ENCODE data around the gene CTNNA1.

The CTNNA1 gene

DNA sequence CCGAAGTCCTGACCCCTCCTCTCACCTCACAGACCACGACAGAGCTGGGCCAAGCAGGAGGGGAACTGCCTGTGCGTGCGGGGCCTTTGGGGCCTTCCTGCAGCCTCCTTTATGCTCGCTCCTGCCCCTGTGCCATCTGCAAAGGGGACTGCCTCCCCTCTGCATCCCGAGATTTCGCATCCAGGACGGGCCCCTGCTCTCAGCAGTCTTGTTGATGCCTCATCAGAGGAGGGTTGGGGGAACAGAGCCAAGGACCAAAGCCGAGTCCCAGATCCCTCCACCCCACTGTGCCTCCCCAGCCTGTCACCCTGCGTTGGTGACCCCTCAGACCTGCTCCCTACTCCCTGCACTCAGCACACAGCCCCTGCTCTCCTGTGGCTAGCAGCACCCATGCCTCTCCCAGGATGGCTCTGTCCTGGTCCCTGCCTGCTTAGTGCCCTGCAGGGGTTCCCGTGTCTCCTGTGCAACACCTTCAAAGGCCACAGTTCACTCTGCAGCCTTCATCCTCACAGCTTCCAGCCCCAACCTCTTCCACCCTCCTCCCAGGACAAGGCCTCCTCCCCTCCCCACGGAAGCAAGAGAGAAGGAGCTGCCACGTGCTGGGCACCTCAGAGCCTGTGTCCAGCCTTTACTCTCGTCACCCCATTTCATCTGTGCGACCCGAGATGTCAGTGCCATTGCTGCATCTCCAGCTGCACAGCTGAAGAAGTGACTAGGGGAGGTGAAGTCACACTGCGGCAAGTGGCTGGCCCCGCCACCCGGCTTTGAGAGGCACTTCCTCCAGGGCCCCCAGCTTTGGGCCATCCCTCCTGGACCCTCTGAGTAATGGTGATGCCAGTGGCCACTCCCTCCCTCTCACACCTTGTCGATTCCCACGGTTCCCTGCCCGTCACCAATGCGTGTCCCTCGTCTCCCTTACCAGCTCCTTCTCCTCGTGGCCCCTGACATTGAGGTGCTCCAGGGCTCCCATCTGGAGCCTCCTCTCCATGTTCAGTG is 184.5 kb downstream of the CTNNA1 start:
- in situ Hi-C loops (cut with MboI; ENCODE audit: low sequenced_read_pairs, unreplicated experiment), result no loop called here
- TF ChIP-seq, protein P1, sequence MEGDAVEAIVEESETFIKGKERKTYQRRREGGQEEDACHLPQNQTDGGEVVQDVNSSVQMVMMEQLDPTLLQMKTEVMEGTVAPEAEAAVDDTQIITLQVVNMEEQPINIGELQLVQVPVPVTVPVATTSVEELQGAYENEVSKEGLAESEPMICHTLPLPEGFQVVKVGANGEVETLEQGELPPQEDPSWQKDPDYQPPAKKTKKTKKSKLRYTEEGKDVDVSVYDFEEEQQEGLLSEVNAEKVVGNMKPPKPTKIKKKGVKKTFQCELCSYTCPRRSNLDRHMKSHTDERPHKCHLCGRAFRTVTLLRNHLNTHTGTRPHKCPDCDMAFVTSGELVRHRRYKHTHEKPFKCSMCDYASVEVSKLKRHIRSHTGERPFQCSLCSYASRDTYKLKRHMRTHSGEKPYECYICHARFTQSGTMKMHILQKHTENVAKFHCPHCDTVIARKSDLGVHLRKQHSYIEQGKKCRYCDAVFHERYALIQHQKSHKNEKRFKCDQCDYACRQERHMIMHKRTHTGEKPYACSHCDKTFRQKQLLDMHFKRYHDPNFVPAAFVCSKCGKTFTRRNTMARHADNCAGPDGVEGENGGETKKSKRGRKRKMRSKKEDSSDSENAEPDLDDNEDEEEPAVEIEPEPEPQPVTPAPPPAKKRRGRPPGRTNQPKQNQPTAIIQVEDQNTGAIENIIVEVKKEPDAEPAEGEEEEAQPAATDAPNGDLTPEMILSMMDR (IDR thresholded peaks at IDR 0.05; ENCODE audit: borderline replicate concordance, control extremely low read depth, extremely low read depth, insufficient read depth, missing control alignments), result no peak

DNA sequence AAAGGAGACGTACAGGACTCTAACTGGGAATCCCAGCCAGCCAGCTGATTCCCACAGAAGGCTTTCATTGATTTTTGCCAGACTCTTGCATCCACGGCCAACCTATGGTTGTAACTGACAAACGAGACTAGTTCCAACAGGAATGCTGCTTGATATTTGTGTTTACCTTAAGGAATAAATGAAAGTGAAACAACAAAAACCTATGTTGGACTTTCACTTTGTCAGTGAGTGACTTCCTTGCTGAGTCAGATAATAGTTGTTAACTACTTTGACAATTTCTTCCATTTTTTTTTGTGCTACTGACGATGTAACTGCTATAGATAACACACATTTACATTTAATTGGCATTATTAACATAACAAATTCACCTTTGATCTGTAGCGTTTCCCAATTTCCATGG is 185.3 kb downstream of the CTNNA1 start:
- in situ Hi-C loops (cut with MboI; ENCODE audit: low sequenced_read_pairs, unreplicated experiment), result no loop called here
- TF ChIP-seq, protein P1 (IDR thresholded peaks at IDR 0.05; ENCODE audit: borderline replicate concordance, control extremely low read depth, extremely low read depth, insufficient read depth, missing control alignments), result no peak
- DNase-seq (ENCODE audit: low spot score), result no peak

More for the DNA sequence above, 184.5 kb downstream of the CTNNA1 start:
- no peak for DNase-seq (ENCODE audit: low spot score)

DNA sequence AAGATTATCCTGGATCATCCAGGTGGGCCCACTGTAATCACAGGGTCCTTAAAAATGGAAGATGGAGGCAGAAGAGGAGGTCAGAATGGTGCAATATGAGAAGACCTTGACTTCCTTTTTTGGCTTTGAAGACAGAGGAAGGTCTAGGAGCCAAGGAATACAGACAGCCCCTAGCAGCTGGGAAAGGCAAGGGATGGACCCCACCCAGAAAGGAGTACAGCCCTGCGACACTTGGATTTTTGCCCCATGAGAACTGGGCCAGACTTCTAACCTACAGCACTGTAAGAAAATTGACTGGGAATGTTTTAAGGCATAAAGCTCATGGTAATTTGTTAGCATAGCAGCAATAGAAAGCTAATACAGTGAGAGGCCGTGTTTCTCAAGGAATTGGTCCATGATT is 188.8 kb downstream of the CTNNA1 start:
- in situ Hi-C loops (cut with MboI; ENCODE audit: low sequenced_read_pairs, unreplicated experiment), result no loop called here
- TF ChIP-seq, protein P1 (IDR thresholded peaks at IDR 0.05; ENCODE audit: borderline replicate concordance, control extremely low read depth, extremely low read depth, insufficient read depth, missing control alignments), result no peak
- DNase-seq (ENCODE audit: low spot score), result no peak

DNA sequence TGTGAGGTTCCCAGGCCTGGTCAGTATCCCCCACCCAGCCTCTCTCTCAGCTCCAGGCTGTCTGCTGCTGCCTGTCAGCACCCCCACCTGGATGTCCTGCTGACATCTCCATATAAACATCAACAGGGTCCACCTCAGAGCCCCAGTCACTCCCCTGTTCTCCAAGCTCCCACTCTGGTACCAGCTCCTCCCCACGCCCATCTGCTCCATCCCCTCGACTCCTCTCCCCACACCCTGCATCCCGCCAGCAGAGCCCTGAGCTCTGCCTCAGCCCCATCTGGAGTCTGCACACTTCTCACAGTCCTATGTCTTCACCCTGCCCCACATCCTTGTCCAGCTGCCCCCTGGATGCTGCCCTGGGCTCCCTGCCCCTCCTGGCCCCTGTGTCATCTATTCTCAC is 189.6 kb downstream of the CTNNA1 start:
- DNase-seq (ENCODE audit: low spot score), result no peak
- in situ Hi-C loops (cut with MboI; ENCODE audit: low sequenced_read_pairs, unreplicated experiment), result no loop called here
- TF ChIP-seq, protein P1 (IDR thresholded peaks at IDR 0.05; ENCODE audit: borderline replicate concordance, control extremely low read depth, extremely low read depth, insufficient read depth, missing control alignments), result no peak

DNA sequence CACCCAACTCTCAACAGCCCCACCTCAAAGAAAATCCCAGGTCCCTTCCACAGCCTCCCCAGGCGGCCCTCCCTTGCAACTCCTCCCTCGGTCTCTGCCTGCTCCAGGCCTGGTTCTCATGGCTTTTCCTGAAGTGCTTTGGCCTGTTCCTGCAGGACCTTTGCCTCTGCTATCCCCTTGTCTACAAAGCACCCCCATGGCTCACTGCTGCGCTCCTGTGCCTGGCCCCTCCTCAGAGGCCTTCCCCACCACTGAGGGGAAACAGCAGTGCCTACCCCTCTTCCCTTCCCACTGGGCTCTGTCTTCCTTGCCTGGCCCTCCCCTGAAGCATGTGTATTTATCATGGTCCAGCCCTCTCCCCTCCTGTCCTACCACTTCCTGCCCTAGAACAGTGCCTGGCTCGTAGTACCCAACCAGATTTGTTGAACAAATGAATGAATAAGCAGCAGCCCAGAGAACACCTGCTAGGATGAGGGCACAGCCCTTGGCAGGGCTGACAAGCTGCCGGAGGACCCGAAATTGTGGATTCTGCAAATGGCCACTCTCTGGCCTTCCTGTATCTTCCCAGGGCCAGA is 190.5 kb downstream of the CTNNA1 start:
- TF ChIP-seq, protein P1 (IDR thresholded peaks at IDR 0.05; ENCODE audit: borderline replicate concordance, control extremely low read depth, extremely low read depth, insufficient read depth, missing control alignments), result no peak
- in situ Hi-C loops (cut with MboI; ENCODE audit: low sequenced_read_pairs, unreplicated experiment), result no loop called here
- no peak for DNase-seq (ENCODE audit: low spot score)

DNA sequence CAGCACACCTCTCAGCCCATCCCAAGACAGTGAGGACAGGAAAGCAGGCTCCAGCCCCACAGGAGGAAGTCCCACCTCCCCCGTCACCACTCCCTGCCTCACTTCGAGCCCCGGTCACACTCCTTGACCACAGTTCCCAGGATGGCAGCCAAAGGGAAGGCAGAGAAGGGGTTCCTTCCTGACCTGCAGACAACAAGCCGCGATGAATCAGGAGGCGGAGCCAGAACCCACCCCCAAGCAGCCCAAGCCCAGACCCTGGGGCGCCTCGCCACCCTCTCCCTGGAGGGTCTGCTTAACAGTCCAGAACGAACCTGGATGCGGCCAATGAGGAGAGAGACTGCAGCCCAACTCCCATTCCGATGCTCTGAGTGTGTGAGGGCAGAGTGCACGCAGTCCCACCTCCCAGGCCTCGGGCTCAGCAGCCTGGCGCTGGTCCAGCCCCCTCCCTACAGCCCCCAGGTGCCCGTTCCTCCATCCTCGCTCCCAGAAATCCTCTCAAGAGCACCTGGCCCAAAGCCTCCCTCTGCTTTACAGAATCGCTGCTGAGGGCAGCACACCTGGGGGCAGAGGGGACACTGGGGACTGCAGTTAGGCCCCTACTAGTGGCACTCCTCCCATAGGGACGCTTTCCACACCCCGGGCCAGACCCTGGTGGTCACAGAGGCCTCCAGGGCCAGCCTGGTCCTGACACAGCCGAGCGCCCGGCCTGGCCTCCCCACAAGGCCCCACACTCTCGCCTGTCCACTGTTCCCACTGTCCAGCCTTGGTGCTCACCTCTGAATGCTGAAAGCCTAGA is 191.5 kb downstream of the CTNNA1 start:
- TF ChIP-seq, protein P1 (IDR thresholded peaks at IDR 0.05; ENCODE audit: borderline replicate concordance, control extremely low read depth, extremely low read depth, insufficient read depth, missing control alignments), result no peak
- peak; percentile 34 for DNase-seq (ENCODE audit: low spot score)

More for the DNA sequence above, 191.5 kb downstream of the CTNNA1 start:
- in situ Hi-C loops (cut with MboI; ENCODE audit: low sequenced_read_pairs, unreplicated experiment), result no loop called here

All from GM13976 (cell line).